HEK293 (cell line): ENCODE data around the gene CYP17A1.

ENCODE experiments used
- ATF2 ChIP-seq: fragments of 450-650 bp; formaldehyde crosslinking; IDR thresholded peaks from 2 replicates; pipeline ENCODE4 v1.5.1; 2016; ENCODE audit warnings: missing biosample characterization, missing genetic modification characterization, low read depth
- BCL11A ChIP-seq: fragments of 450-650 bp; formaldehyde crosslinking; IDR thresholded peaks from 2 replicates; pipeline ENCODE4 v1.5.1; 2016; ENCODE audit warnings: low read depth, missing biosample characterization, missing genetic modification characterization
- ZNF112 ChIP-seq: fragments of 450-650 bp; formaldehyde crosslinking; IDR thresholded peaks from 2 replicates; pipeline ENCODE4 v1.5.0; 2017; ENCODE audit warnings: missing biosample characterization, missing genetic modification characterization
- ZNF404 ChIP-seq: fragments of 450-650 bp; formaldehyde crosslinking; IDR thresholded peaks from 2 replicates; pipeline ENCODE4 v1.5.1; 2017; ENCODE audit warnings: missing biosample characterization, missing genetic modification characterization
- ZNF692 ChIP-seq: fragments of 450-650 bp; formaldehyde crosslinking; IDR thresholded peaks from 2 replicates; pipeline ENCODE4 v1.5.1; 2016; ENCODE audit warnings: missing biosample characterization, missing genetic modification characterization
- ZNF777 ChIP-seq: fragments of 450-650 bp; formaldehyde crosslinking; IDR thresholded peaks from 2 replicates; pipeline ENCODE4 v1.5.1; 2017; ENCODE audit warnings: missing biosample characterization, missing genetic modification characterization, borderline replicate concordance
- TF ChIP-seq, protein P1 (sequence below): fragments of 450-650 bp; formaldehyde crosslinking; IDR thresholded peaks from 2 replicates; pipeline ENCODE4 v1.5.1; 2016; ENCODE audit warnings: missing biosample characterization, missing genetic modification characterization

- TF ChIP-seq ATF2 (tag by site-specific recombination) (no peak), ZNF112 (tag by site-specific recombination) (no peak), ZNF692 (tag by site-specific recombination) (no peak), ZNF404 (no peak), ZNF777 (tag by site-specific recombination) (no peak), BCL11A (no peak)
- TF ChIP-seq, protein P1, sequence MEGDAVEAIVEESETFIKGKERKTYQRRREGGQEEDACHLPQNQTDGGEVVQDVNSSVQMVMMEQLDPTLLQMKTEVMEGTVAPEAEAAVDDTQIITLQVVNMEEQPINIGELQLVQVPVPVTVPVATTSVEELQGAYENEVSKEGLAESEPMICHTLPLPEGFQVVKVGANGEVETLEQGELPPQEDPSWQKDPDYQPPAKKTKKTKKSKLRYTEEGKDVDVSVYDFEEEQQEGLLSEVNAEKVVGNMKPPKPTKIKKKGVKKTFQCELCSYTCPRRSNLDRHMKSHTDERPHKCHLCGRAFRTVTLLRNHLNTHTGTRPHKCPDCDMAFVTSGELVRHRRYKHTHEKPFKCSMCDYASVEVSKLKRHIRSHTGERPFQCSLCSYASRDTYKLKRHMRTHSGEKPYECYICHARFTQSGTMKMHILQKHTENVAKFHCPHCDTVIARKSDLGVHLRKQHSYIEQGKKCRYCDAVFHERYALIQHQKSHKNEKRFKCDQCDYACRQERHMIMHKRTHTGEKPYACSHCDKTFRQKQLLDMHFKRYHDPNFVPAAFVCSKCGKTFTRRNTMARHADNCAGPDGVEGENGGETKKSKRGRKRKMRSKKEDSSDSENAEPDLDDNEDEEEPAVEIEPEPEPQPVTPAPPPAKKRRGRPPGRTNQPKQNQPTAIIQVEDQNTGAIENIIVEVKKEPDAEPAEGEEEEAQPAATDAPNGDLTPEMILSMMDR (tag by site-specific recombination), result no peak
These were observed 39.5 kb upstream of the CYP17A1 start for GRCh38 chr10:102876747-102877153.
